Measurements from ENCODE around the gene PPP3CA.

PPP3CA gene

GRCh38 chr4:101018836-101019235 lies 328.5 kb downstream of the PPP3CA start:
- DNase-seq (ENCODE audit: low read depth), result peak; percentile 20
- TF ChIP-seq MAX (IDR thresholded peaks at IDR 0.05; ENCODE audit: low read depth, low read length) (no peak), CTCF (IDR thresholded peaks at IDR 0.05; ENCODE audit: low read depth, low read length) (no peak), POLR2A (IDR thresholded peaks at IDR 0.05; ENCODE audit: extremely low read depth, insufficient read length) (no peak), MYC (IDR thresholded peaks at IDR 0.05; ENCODE audit: low read depth, low read length) (no peak)
- no peak overlapping the region for H3K4me3 ChIP-seq (ENCODE audit: low read depth, low read length)

- H3K4me3 ChIP-seq (ENCODE audit: low read depth, low read length), result no peak overlapping the region
- no peak for DNase-seq (ENCODE audit: low read depth)
- TF ChIP-seq CTCF (IDR thresholded peaks at IDR 0.05; ENCODE audit: low read depth, low read length) (no peak), POLR2A (IDR thresholded peaks at IDR 0.05; ENCODE audit: extremely low read depth, insufficient read length) (no peak), MYC (IDR thresholded peaks at IDR 0.05; ENCODE audit: low read depth, low read length) (no peak), MAX (IDR thresholded peaks at IDR 0.05; ENCODE audit: low read depth, low read length) (no peak)
Observed at GRCh38 chr4:101014417-101014816, 332.9 kb downstream of the PPP3CA start.

GRCh38 chr4:101010987-101011386 lies 336.3 kb downstream of the PPP3CA start:
- H3K4me3 ChIP-seq (ENCODE audit: low read depth, low read length), result no peak overlapping the region
- DNase-seq (ENCODE audit: low read depth), result no peak
- no peak for TF ChIP-seq MAX (IDR thresholded peaks at IDR 0.05; ENCODE audit: low read depth, low read length)
- no peak for TF ChIP-seq POLR2A (IDR thresholded peaks at IDR 0.05; ENCODE audit: extremely low read depth, insufficient read length)
- TF ChIP-seq CTCF (IDR thresholded peaks at IDR 0.05; ENCODE audit: low read depth, low read length), result no peak
- TF ChIP-seq MYC (IDR thresholded peaks at IDR 0.05; ENCODE audit: low read depth, low read length), result no peak

GRCh38 chr4:101009471-101009870 lies 337.9 kb downstream of the PPP3CA start:
- DNase-seq (ENCODE audit: low read depth), result no peak
- no peak overlapping the region for H3K4me3 ChIP-seq (ENCODE audit: low read depth, low read length)
- TF ChIP-seq POLR2A (IDR thresholded peaks at IDR 0.05; ENCODE audit: extremely low read depth, insufficient read length), result no peak
- TF ChIP-seq MAX (IDR thresholded peaks at IDR 0.05; ENCODE audit: low read depth, low read length), result no peak
- no peak for TF ChIP-seq MYC (IDR thresholded peaks at IDR 0.05; ENCODE audit: low read depth, low read length)
- no peak for TF ChIP-seq CTCF (IDR thresholded peaks at IDR 0.05; ENCODE audit: low read depth, low read length)

GRCh38 chr4:101008503-101008902 lies 338.8 kb downstream of the PPP3CA start:
- DNase-seq (ENCODE audit: low read depth), result no peak
- TF ChIP-seq MAX (IDR thresholded peaks at IDR 0.05; ENCODE audit: low read depth, low read length), result no peak
- TF ChIP-seq POLR2A (IDR thresholded peaks at IDR 0.05; ENCODE audit: extremely low read depth, insufficient read length), result no peak
- H3K4me3 ChIP-seq (ENCODE audit: low read depth, low read length), result no peak overlapping the region

GRCh38 chr4:101005659-101006058 lies 341.7 kb downstream of the PPP3CA start:
- DNase-seq (ENCODE audit: low read depth), result no peak
- no peak overlapping the region for H3K4me3 ChIP-seq (ENCODE audit: low read depth, low read length)
- TF ChIP-seq CTCF (IDR thresholded peaks at IDR 0.05; ENCODE audit: low read depth, low read length) (no peak), MAX (IDR thresholded peaks at IDR 0.05; ENCODE audit: low read depth, low read length) (no peak), MYC (IDR thresholded peaks at IDR 0.05; ENCODE audit: low read depth, low read length) (no peak), POLR2A (IDR thresholded peaks at IDR 0.05; ENCODE audit: extremely low read depth, insufficient read length) (no peak)

Data from NB4 (cell line).